ENCODE data around the gene TPP2. TPM values are rescaled to one million over a fixed set of nuclear protein-coding genes. Genes with fewer than 3 reads are reported as not detected.

The TPP2 gene
- total RNA-seq, 1 experiment from 2014 or later, result 31.6 TPM

DNA sequence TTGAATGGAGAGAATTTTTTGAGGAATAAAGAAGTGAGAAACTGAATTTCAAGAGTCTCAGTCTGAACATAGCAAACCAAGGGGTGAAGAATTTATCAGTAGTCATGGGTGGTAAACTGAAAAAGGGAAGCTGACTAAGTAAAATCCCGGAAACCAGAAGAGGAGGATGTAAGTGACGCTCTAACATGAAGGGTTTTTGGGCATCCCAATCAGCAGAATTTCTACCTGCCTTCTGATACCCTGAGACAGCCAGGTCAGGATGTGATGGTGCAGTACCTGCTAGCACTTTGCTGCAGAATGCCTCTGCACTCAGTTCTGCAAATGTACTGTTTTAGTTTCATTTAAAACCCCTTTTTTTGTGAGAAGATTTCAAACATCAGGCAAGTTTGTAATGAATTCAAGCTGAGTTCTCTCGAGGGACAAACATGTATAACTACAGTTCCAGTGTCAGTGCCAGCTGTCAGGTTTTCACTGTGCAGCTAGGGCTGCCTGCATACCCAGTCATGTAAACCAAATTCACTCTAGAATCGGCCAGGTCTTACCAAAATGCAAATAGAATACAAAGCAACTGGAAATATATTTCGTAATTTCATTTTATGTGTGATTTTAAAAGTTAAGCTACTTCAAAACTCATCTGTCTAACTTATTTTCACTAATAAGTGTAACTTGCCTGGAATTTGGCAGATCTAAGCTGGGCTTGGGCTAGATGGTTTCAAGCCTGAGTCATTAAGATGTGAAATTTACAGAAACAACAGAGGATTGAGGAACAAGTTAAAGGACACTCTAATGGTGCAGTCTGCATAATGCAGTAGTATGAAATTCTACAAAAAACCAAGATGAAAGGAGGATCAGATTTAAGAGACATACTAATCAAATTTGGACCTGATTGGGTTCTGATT lies 84.3 kb downstream of the TPP2 start:
- Histone ChIP-seq H3K36me3 (ENCODE audit: control insufficient read depth, insufficient read depth, low read length) (no peaks in the 10 kb centered on the region; the same call in 1 of the 2 replicates), H3K9me3 (ENCODE audit: control insufficient read depth, insufficient read depth, low read depth, low read length) (no peaks in the 10 kb centered on the region), H3K4me1 (ENCODE audit: control insufficient read depth, insufficient read depth, low read length) (no peaks in the 10 kb centered on the region), H3K27ac (ENCODE audit: low read length) (no peak overlapping the region), H3K27me3 (ENCODE audit: control insufficient read depth, insufficient read depth, low read length) (no peaks in the 10 kb centered on the region), H3K4me3 (ENCODE audit: low read depth in 2 of 2, low read length in 2 of 2) (no peak overlapping the region)
- ChIA-PET CTCF (no interaction called here), POLR2A (no interaction called here)
- in situ Hi-C loops (cut with HindIII; ENCODE audit: low pct_unique_long_range_greater_than_20kb, low sequenced_read_pairs) (no loop called here), intact Hi-C loops (cut with micrococcal nuclease; ENCODE audit: unreplicated experiment) (no loop called here)
- no peak for TF ChIP-seq SIN3A (IDR thresholded peaks at IDR 0.05; ENCODE audit: borderline replicate concordance, insufficient read depth, low read depth, low read length)
- TF ChIP-seq, protein P1, sequence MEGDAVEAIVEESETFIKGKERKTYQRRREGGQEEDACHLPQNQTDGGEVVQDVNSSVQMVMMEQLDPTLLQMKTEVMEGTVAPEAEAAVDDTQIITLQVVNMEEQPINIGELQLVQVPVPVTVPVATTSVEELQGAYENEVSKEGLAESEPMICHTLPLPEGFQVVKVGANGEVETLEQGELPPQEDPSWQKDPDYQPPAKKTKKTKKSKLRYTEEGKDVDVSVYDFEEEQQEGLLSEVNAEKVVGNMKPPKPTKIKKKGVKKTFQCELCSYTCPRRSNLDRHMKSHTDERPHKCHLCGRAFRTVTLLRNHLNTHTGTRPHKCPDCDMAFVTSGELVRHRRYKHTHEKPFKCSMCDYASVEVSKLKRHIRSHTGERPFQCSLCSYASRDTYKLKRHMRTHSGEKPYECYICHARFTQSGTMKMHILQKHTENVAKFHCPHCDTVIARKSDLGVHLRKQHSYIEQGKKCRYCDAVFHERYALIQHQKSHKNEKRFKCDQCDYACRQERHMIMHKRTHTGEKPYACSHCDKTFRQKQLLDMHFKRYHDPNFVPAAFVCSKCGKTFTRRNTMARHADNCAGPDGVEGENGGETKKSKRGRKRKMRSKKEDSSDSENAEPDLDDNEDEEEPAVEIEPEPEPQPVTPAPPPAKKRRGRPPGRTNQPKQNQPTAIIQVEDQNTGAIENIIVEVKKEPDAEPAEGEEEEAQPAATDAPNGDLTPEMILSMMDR (IDR thresholded peaks at IDR 0.05), result no peak
- TF ChIP-seq POLR2AphosphoS5 (IDR thresholded peaks at IDR 0.05; ENCODE audit: low read depth, low read length), result no peak
- TF ChIP-seq TCF7L2 (IDR thresholded peaks at IDR 0.05; ENCODE audit: low read depth, low read length), result no peak
- TF ChIP-seq, protein P2, sequence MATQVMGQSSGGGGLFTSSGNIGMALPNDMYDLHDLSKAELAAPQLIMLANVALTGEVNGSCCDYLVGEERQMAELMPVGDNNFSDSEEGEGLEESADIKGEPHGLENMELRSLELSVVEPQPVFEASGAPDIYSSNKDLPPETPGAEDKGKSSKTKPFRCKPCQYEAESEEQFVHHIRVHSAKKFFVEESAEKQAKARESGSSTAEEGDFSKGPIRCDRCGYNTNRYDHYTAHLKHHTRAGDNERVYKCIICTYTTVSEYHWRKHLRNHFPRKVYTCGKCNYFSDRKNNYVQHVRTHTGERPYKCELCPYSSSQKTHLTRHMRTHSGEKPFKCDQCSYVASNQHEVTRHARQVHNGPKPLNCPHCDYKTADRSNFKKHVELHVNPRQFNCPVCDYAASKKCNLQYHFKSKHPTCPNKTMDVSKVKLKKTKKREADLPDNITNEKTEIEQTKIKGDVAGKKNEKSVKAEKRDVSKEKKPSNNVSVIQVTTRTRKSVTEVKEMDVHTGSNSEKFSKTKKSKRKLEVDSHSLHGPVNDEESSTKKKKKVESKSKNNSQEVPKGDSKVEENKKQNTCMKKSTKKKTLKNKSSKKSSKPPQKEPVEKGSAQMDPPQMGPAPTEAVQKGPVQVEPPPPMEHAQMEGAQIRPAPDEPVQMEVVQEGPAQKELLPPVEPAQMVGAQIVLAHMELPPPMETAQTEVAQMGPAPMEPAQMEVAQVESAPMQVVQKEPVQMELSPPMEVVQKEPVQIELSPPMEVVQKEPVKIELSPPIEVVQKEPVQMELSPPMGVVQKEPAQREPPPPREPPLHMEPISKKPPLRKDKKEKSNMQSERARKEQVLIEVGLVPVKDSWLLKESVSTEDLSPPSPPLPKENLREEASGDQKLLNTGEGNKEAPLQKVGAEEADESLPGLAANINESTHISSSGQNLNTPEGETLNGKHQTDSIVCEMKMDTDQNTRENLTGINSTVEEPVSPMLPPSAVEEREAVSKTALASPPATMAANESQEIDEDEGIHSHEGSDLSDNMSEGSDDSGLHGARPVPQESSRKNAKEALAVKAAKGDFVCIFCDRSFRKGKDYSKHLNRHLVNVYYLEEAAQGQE (IDR thresholded peaks at IDR 0.05; ENCODE audit: insufficient read depth in 1 of 2, low read depth in 2 of 2, low read length in 1 of 2), result no peak
- no peak for ATAC-seq
- no TSS peak for BruUV-seq (replicated peaks)
- DNase-seq (ENCODE audit: low read depth, low spot score), result no peak

DNA sequence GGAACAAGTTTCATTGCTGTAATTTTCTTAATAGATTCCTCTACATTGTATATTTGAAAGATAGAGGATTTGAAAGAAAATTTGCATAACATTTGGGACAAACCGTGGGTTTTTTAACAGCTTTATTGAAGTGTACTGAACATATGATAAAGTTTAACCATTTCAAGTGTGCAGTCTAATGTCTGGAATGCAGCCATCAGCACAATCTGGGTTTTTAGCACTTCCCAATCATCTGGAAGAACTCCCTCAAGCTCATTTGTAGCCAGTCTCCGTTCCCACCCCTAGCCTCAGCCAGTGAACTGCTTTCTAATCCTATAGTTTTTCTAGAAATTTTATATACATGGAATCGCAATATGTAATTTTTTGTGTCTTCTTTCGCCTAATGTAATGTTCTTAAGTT lies 85.4 kb downstream of the TPP2 start:
- in situ Hi-C loops (cut with HindIII; ENCODE audit: low pct_unique_long_range_greater_than_20kb, low sequenced_read_pairs), result no loop called here
- Histone ChIP-seq H3K4me1 (ENCODE audit: control insufficient read depth, insufficient read depth, low read length) (no peaks in the 10 kb centered on the region), H3K27ac (ENCODE audit: low read length) (no peak overlapping the region), H3K9me3 (ENCODE audit: control insufficient read depth, insufficient read depth, low read depth, low read length) (no peaks in the 10 kb centered on the region), H3K36me3 (ENCODE audit: control insufficient read depth, insufficient read depth, low read length) (no peaks in the 10 kb centered on the region; the same call in 1 of the 2 replicates), H3K4me3 (ENCODE audit: low read depth in 2 of 2, low read length in 2 of 2) (no peak overlapping the region), H3K27me3 (ENCODE audit: control insufficient read depth, insufficient read depth, low read length) (no peaks in the 10 kb centered on the region)
- TF ChIP-seq TCF7L2 (IDR thresholded peaks at IDR 0.05; ENCODE audit: low read depth, low read length), result no peak
- TF ChIP-seq SIN3A (IDR thresholded peaks at IDR 0.05; ENCODE audit: borderline replicate concordance, insufficient read depth, low read depth, low read length), result no peak
- no peak for TF ChIP-seq POLR2AphosphoS5 (IDR thresholded peaks at IDR 0.05; ENCODE audit: low read depth, low read length)
- POLR2A ChIA-PET, result no interaction called here
- no TSS peak for BruUV-seq (replicated peaks)
- CTCF ChIA-PET, result no interaction called here
- DNase-seq (ENCODE audit: low read depth, low spot score) (no peak), ATAC-seq (no peak)
- intact Hi-C loops (cut with micrococcal nuclease; ENCODE audit: unreplicated experiment), result no loop called here

DNA sequence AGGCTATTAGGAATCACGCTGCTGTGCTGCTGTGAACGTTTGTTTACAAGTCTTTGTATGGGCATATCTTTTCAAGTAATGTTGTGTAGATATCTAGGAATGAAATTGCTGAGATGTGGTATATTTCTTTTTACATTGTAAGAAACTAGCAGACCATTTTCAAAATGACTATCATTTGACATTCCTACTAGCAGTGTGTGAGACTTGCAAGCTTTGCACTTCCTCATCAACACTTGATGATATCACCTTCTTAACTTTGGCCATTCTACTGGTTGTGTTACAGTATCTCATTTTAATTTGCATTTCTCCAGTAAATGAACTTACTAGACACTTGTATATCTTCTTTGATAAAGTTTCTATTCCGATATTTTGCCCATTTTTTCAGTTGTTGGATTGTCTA lies 85.9 kb downstream of the TPP2 start:
- Histone ChIP-seq H3K4me3 (ENCODE audit: low read depth in 2 of 2, low read length in 2 of 2) (no peak overlapping the region), H3K9me3 (ENCODE audit: control insufficient read depth, insufficient read depth, low read depth, low read length) (no peaks in the 10 kb centered on the region), H3K36me3 (ENCODE audit: control insufficient read depth, insufficient read depth, low read length) (no peaks in the 10 kb centered on the region; the same call in 1 of the 2 replicates), H3K27me3 (ENCODE audit: control insufficient read depth, insufficient read depth, low read length) (no peaks in the 10 kb centered on the region), H3K27ac (ENCODE audit: low read length) (no peak overlapping the region), H3K4me1 (ENCODE audit: control insufficient read depth, insufficient read depth, low read length) (no peaks in the 10 kb centered on the region)
- no TSS peak for BruUV-seq (replicated peaks)
- ChIA-PET CTCF (no interaction called here), POLR2A (no interaction called here)
- no peak for ATAC-seq
- no peak for TF ChIP-seq SIN3A (IDR thresholded peaks at IDR 0.05; ENCODE audit: borderline replicate concordance, insufficient read depth, low read depth, low read length)
- TF ChIP-seq, protein P1 (IDR thresholded peaks at IDR 0.05), result no peak
- TF ChIP-seq TCF7L2 (IDR thresholded peaks at IDR 0.05; ENCODE audit: low read depth, low read length), result no peak
- TF ChIP-seq, protein P2 (IDR thresholded peaks at IDR 0.05; ENCODE audit: insufficient read depth in 1 of 2, low read depth in 2 of 2, low read length in 1 of 2), result no peak
- no peak for TF ChIP-seq POLR2AphosphoS5 (IDR thresholded peaks at IDR 0.05; ENCODE audit: low read depth, low read length)
- intact Hi-C loops (cut with micrococcal nuclease; ENCODE audit: unreplicated experiment) (no loop called here), in situ Hi-C loops (cut with HindIII; ENCODE audit: low pct_unique_long_range_greater_than_20kb, low sequenced_read_pairs) (no loop called here)
- DNase-seq (ENCODE audit: low read depth, low spot score), result no peak

Measured in Panc1 (cell line).